ENCODE results near the gene SPOCK2.

DNA sequence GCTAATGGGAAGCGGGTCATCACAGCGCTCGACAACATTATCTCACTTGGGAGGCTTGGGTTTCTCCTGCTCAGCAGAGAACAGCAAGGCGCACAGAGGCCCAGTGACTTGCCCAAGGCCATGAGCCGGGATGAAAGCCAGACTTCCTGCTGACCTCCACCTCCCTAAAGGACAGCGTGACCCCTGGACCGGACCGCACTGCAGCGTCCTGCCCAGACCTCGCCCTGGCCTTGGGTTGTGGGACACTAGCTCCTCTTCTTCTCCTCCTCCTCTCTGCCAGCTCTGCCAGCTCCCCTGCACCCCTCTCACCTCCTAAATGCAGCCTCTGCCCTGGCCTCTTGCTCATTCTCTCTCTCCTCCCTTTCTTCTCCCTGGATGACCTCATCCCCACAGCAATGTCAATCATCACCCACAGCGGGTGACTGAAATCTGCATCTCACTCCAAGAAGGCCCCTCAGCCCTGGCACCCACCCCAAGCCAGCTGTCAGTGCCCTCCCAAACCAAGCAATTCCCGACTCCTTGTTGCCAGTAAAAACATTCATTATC, 19.4 kb downstream of the SPOCK2 start:
- TF ChIP-seq, protein P1, sequence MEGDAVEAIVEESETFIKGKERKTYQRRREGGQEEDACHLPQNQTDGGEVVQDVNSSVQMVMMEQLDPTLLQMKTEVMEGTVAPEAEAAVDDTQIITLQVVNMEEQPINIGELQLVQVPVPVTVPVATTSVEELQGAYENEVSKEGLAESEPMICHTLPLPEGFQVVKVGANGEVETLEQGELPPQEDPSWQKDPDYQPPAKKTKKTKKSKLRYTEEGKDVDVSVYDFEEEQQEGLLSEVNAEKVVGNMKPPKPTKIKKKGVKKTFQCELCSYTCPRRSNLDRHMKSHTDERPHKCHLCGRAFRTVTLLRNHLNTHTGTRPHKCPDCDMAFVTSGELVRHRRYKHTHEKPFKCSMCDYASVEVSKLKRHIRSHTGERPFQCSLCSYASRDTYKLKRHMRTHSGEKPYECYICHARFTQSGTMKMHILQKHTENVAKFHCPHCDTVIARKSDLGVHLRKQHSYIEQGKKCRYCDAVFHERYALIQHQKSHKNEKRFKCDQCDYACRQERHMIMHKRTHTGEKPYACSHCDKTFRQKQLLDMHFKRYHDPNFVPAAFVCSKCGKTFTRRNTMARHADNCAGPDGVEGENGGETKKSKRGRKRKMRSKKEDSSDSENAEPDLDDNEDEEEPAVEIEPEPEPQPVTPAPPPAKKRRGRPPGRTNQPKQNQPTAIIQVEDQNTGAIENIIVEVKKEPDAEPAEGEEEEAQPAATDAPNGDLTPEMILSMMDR (IDR thresholded peaks at IDR 0.05; ENCODE audit: insufficient read depth, low read length, poor library complexity, severe bottlenecking) = no peak
- no peak for TF ChIP-seq EZH2phosphoT487 (conservative IDR thresholded peaks at IDR 0.05; ENCODE audit: low read length)
